HepG2 (cell line): ENCODE measurements around the gene TKFC. TPM values are rescaled to one million over a fixed set of nuclear protein-coding genes. Genes with fewer than 3 reads are reported as not detected.

Experiments
- ATF7 ChIP-seq, 2 experiments: fragments of 450-650 bp in 1 of 2; sonication (generic) in 1 of 2; formaldehyde crosslinking in 1 of 2; IDR thresholded peaks; 2 replicates each; pipeline versions ENCODE4 v1.4.0 to v1.6.1; 2016 to 2020; ENCODE audit warnings: antibody characterized with exemption in 1 of 2, mild to moderate bottlenecking in 1 of 2, missing genetic modification reagents in 1 of 2
- FOXA1 ChIP-seq, 2 experiments: fragments of 450-650 bp in 1 of 2; sonication (generic) in 1 of 2; formaldehyde crosslinking in 1 of 2; IDR thresholded peaks; 2 replicates each; pipeline versions ENCODE4 v1.4.0 to v1.6.1; 2016 to 2020; ENCODE audit warnings: missing genetic modification reagents in 1 of 2
- FOXO4 ChIP-seq: sonication (generic); formaldehyde crosslinking; conservative IDR thresholded peaks from 2 replicates; pipeline ENCODE4 v1.8.1; 2023; ENCODE audit warnings: missing genetic modification reagents
- GABPA ChIP-seq, 2 experiments: IDR thresholded peaks; 2 replicates each; pipeline ENCODE4 v1.6.1; 2011 to 2016; ENCODE audit warnings: low read depth in 2 of 2, low read length in 1 of 2, missing biosample characterization in 1 of 2, missing genetic modification characterization in 1 of 2
- GLI4 ChIP-seq: sonication (generic); formaldehyde crosslinking; IDR thresholded peaks from 2 replicates; pipeline ENCODE4 v1.5.1; 2020; ENCODE audit warnings: missing genetic modification reagents, mild to moderate bottlenecking, moderate library complexity, borderline replicate concordance
- IKZF4 ChIP-seq: sonication (generic); formaldehyde crosslinking; IDR thresholded peaks from 2 replicates; pipeline ENCODE4 v1.5.1; 2020; ENCODE audit warnings: borderline replicate concordance, mild to moderate bottlenecking, low read depth, missing genetic modification reagents; ENCODE audit errors: not compliant biosample characterization
- NFIC ChIP-seq: IDR thresholded peaks from 2 replicates; pipeline ENCODE4 v1.6.1; 2012; ENCODE audit warnings: mild to moderate bottlenecking, low read length, inconsistent platforms
- PITX1 ChIP-seq: sonication (generic); formaldehyde crosslinking; IDR thresholded peaks from 2 replicates; pipeline ENCODE4 v1.5.1; 2020; ENCODE audit warnings: mild to moderate bottlenecking, missing genetic modification reagents
- RFX1 ChIP-seq: fragments of 450-650 bp; IDR thresholded peaks from 2 replicates; pipeline ENCODE4 v1.6.1; 2017
- ZBTB38 ChIP-seq: sonication (generic); formaldehyde crosslinking; IDR thresholded peaks from 2 replicates; pipeline ENCODE4 v1.5.1; 2020; ENCODE audit warnings: mild to moderate bottlenecking, missing genetic modification reagents
- ZBTB7A ChIP-seq: sonication (generic); formaldehyde crosslinking; IDR thresholded peaks from 2 replicates; pipeline ENCODE4 v1.8.0; 2022; ENCODE audit warnings: mild to moderate bottlenecking, missing genetic modification reagents
- ZNF136 ChIP-seq: sonication (generic); formaldehyde crosslinking; IDR thresholded peaks from 2 replicates; pipeline ENCODE4 v1.8.1; 2022; ENCODE audit warnings: low read depth, mild to moderate bottlenecking, moderate library complexity, missing genetic modification reagents
- ZNF205 ChIP-seq: IDR thresholded peaks from 2 replicates; pipeline ENCODE4 v1.6.1; 2018; ENCODE audit warnings: missing biosample characterization, missing genetic modification reagents
- ZNF383 ChIP-seq: sonication (generic); formaldehyde crosslinking; IDR thresholded peaks from 2 replicates; pipeline ENCODE4 v1.4.0; 2020; ENCODE audit warnings: missing genetic modification reagents, mild to moderate bottlenecking, borderline replicate concordance
- ZNF512B ChIP-seq: sonication (generic); formaldehyde crosslinking; IDR thresholded peaks from 2 replicates; pipeline ENCODE4 v1.5.1; 2020; ENCODE audit warnings: missing genetic modification reagents, mild to moderate bottlenecking, borderline replicate concordance
- ZNF691 ChIP-seq: sonication (generic); formaldehyde crosslinking; IDR thresholded peaks from 2 replicates; pipeline ENCODE4 v1.4.0; 2020; ENCODE audit warnings: missing genetic modification reagents, low read depth, mild to moderate bottlenecking, borderline replicate concordance
- ZNF773 ChIP-seq: sonication (generic); formaldehyde crosslinking; IDR thresholded peaks from 2 replicates; pipeline ENCODE4 v1.4.0; 2020; ENCODE audit warnings: missing genetic modification reagents, borderline replicate concordance
- polyA plus RNA-seq, 8 experiments: library from polyadenylated mRNA; depleted of rRNA in 3 of 8; stranded (reverse) in 7 of 8; unstranded in 1 of 8; fragments of >200 nt; fragmentation: Illumina TruSeq in 4 of 8; extraction: Trizol in 4 of 8; gene quantifications; 2 replicates each; pipeline versions ENCODE4 v1.2.1 to v1.2.3, GENCODE V29; 2011 to 2016; ENCODE audit warnings: low read depth in 4 of 8, missing spikeins in 1 of 8, mixed read lengths in 1 of 8; ENCODE audit not compliant: insufficient read depth in 1 of 8
- total RNA-seq, 5 experiments: library from RNA; depleted of rRNA; stranded (reverse); fragments of >200 nt; fragmentation: Illumina TruSeq; extraction: Trizol; gene quantifications; 2 replicates each; pipeline ENCODE4 v1.2.3, GENCODE V29; 2016; ENCODE audit warnings: low read depth in 1 of 5
- TF ChIP-seq, protein P1 (sequence below): sonication (generic); formaldehyde crosslinking; conservative IDR thresholded peaks from 2 replicates; pipeline ENCODE4 v1.4.0; 2020; ENCODE audit warnings: mild to moderate bottlenecking, missing genetic modification reagents, moderate library complexity

TKFC gene
- total and polyA plus RNA-seq, 2 of the 13 experiments (the other 11 are each of a cell fraction or from before 2014, with no cell fraction given): 147 to 197 TPM

GRCh38 chr11:61369372-61370348, 36.6 kb downstream of the TKFC start (continued):
- TF ChIP-seq ZBTB38: peak; percentile 98
- no peak for TF ChIP-seq FOXA1 (IDR thresholded peaks at IDR 0.05)
- no peak; the same call in none of the 2 replicates for TF ChIP-seq FOXA1 (CRISPR knock-in tag; IDR thresholded peaks at IDR 0.05)
- TF ChIP-seq, protein P1, sequence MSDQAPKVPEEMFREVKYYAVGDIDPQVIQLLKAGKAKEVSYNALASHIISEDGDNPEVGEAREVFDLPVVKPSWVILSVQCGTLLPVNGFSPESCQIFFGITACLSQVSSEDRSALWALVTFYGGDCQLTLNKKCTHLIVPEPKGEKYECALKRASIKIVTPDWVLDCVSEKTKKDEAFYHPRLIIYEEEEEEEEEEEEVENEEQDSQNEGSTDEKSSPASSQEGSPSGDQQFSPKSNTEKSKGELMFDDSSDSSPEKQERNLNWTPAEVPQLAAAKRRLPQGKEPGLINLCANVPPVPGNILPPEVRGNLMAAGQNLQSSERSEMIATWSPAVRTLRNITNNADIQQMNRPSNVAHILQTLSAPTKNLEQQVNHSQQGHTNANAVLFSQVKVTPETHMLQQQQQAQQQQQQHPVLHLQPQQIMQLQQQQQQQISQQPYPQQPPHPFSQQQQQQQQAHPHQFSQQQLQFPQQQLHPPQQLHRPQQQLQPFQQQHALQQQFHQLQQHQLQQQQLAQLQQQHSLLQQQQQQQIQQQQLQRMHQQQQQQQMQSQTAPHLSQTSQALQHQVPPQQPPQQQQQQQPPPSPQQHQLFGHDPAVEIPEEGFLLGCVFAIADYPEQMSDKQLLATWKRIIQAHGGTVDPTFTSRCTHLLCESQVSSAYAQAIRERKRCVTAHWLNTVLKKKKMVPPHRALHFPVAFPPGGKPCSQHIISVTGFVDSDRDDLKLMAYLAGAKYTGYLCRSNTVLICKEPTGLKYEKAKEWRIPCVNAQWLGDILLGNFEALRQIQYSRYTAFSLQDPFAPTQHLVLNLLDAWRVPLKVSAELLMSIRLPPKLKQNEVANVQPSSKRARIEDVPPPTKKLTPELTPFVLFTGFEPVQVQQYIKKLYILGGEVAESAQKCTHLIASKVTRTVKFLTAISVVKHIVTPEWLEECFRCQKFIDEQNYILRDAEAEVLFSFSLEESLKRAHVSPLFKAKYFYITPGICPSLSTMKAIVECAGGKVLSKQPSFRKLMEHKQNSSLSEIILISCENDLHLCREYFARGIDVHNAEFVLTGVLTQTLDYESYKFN (CRISPR knock-in tag): peak; percentile 87
- TF ChIP-seq ZNF136: no peak
- no peak for TF ChIP-seq ZNF205
- TF ChIP-seq IKZF4: no peak
- no peak for TF ChIP-seq GLI4 (CRISPR knock-in tag)
- TF ChIP-seq ZNF383 (CRISPR knock-in tag): no peak
- TF ChIP-seq ATF7 (IDR thresholded peaks at IDR 0.05): no peak
- no peak for TF ChIP-seq ATF7 (CRISPR knock-in tag; IDR thresholded peaks at IDR 0.05)
- TF ChIP-seq FOXO4 (CRISPR knock-in tag): no peak
- peak; percentile 60 for TF ChIP-seq NFIC
- TF ChIP-seq ZBTB7A (CRISPR knock-in tag): no peak
- no peak for TF ChIP-seq ZNF691 (CRISPR knock-in tag)
- no peak for TF ChIP-seq GABPA (IDR thresholded peaks at IDR 0.05; ENCODE audit: low read depth, low read length)
- 0 out of 2 replicates have a peak, but pooled peaks have one; percentile 41 for TF ChIP-seq GABPA (CRISPR knock-in tag; IDR thresholded peaks at IDR 0.05; ENCODE audit: low read depth)
- no peak for TF ChIP-seq RFX1
- TF ChIP-seq ZNF773 (CRISPR knock-in tag): no peak
- TF ChIP-seq PITX1 (CRISPR knock-in tag): 0 out of 2 replicates have a peak, but pooled peaks have one; percentile 40
- no peak for TF ChIP-seq ZNF512B (CRISPR knock-in tag)
